ENCODE data around the gene PCGF5. TPM values are rescaled to one million over a fixed set of nuclear protein-coding genes. Genes with fewer than 3 reads are reported as not detected.
A peak's percentile ranks its signal among the peaks of the same experiment; 100 is the strongest.
"Not testable (repeated sequence)": the region's sequence is repeated elsewhere in the genome, so short reads cannot be mapped to it uniquely, and the experiment has no call there.

The PCGF5 gene
- total RNA-seq, 3 donors from 2014 or later = 65.0 to 76.1 (median 65.8) TPM

DNA sequence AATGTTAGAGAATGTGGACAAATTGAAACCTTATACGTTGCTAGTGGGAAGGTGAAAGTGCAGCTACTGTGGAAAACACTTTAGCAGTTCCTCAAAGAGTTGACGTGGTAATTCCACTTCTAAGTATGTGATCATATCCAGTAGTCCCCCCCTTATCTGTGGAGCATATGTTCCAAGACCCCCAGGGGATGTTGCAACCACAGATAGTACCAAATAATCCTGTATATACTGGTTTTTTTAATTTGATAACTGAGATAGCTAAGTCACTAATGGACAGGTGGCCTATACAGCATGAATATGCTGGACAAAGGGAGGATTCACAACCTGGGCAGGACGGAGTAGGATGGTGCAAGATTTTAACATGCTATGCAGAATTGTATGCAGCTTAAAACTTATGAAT is 36.8 kb downstream of the PCGF5 start:
- no peak overlapping the region for H3K4me3 ChIP-seq
- no peaks in the 10 kb centered on the region for H3K4me1 ChIP-seq (ENCODE audit: low read depth)
- H3K9me3 ChIP-seq = no peaks in the 10 kb centered on the region
- H3K36me3 ChIP-seq (ENCODE audit: low read depth) = no peaks in the 10 kb centered on the region
- no peak for TF ChIP-seq CTCF (IDR thresholded peaks at IDR 0.05)
- ATAC-seq = no peak
- intact Hi-C loops (cut with DNase I, micrococcal nuclease) = loop anchor here in 1 of 2 donors (10.0 kb wide), 1 partner anchor 343 kb away; no protein-coding TSS in a partner anchor
- DNase-seq = no peak

DNA sequence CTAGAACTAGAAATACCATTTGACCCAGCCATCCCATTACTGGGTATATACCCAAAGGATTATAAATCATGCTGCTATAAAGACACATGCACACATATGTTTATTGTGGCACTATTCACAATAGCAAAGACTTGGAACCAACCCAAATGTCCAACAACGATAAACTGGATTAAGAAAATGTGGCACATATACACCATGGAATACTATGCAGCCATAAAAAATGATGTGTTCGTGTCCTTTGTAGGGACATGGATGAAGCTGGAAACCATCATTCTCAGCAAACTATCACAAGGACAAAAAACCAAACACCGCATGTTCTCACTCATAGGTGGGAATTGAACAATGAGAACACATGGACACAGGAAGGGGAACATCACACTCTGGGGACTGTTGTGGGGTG is 40.0 kb downstream of the PCGF5 start:
- not testable (repeated sequence) for DNase-seq; H3K36me3 ChIP-seq (ENCODE audit: low read depth)

DNA sequence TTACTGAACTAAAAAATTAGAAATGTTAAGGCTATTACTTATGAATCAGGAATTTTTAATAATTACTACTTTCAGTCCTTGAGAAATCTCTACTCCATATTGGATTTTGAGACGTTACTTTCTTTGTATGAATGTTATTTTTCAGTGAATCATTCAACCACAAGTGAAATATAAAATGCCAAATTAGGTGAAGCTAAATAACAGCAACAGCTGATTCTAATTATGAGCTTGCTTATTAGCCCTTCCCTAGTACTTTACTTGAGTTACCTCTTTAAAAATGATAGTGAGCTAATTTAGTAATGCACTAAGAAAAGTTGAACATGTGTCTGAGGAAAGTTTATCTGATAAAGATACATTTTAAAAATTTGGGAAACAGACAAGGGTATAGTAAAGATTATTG is 51.4 kb downstream of the PCGF5 start:
- Histone ChIP-seq H3K4me3 (no peak overlapping the region), H3K36me3 (ENCODE audit: low read depth) (no peaks in the 10 kb centered on the region), H3K4me1 (ENCODE audit: low read depth) (no peaks in the 10 kb centered on the region), H3K9me3 (no peaks in the 10 kb centered on the region)
- DNase-seq (no peak), ATAC-seq (no peak)
- intact Hi-C loops (cut with DNase I, micrococcal nuclease) = no loop called here
- TF ChIP-seq CTCF (IDR thresholded peaks at IDR 0.05) = no peak

More for the DNA sequence above, 40.0 kb downstream of the PCGF5 start:
- H3K9me3 ChIP-seq; H3K4me3 ChIP-seq; ATAC-seq; H3K4me1 ChIP-seq (ENCODE audit: low read depth): not testable (repeated sequence)
- intact Hi-C loops (cut with DNase I, micrococcal nuclease) = loop anchor here in 1 of 2 donors (5.0 kb wide), 1 partner anchor 168 kb away; no protein-coding TSS in a partner anchor

GRCh38 chr10:91284486-91285090 is 64.1 kb downstream of the PCGF5 start:
- no peak for ATAC-seq
- no peak for TF ChIP-seq CTCF (IDR thresholded peaks at IDR 0.05)
- H3K36me3 ChIP-seq (ENCODE audit: low read depth) = no peaks in the 10 kb centered on the region
- DNase-seq = no peak
- H3K4me1 ChIP-seq (ENCODE audit: low read depth) = no peaks in the 10 kb centered on the region
- no peak overlapping the region for H3K4me3 ChIP-seq
- no peaks in the 10 kb centered on the region for H3K9me3 ChIP-seq
- intact Hi-C loops (cut with DNase I, micrococcal nuclease) = no loop called here

DNA sequence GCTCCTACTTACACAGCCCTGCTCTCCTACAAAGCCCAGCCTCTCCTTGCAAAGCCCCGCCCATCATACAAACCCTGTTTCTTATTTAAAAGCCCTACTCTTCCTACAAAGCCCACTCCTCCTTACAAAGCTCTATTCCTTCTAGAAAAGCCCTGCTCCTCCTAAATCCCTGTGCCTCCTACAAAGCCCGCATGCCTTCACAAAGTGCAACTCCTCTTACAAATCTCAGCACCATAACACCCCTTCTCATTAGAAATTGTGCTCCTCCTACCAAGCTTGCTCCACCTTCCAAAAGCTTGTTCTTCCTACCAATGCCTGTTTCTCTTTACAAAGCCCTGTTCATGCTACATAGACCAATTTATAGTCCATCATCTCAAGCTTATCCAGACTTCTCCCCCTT is 66.1 kb downstream of the PCGF5 start:
- no peak for DNase-seq
- no peak for TF ChIP-seq CTCF (IDR thresholded peaks at IDR 0.05)
- no peaks in the 10 kb centered on the region for H3K36me3 ChIP-seq (ENCODE audit: low read depth)
- intact Hi-C loops (cut with DNase I, micrococcal nuclease) = no loop called here
- ATAC-seq = no peak
- no peaks in the 10 kb centered on the region for H3K9me3 ChIP-seq
- no peak overlapping the region for H3K4me3 ChIP-seq
- H3K4me1 ChIP-seq (ENCODE audit: low read depth) = no peaks in the 10 kb centered on the region

GRCh38 chr10:91287276-91287675 is 66.8 kb downstream of the PCGF5 start:
- intact Hi-C loops (cut with DNase I, micrococcal nuclease) = no loop called here
- H3K36me3 ChIP-seq (ENCODE audit: low read depth) = no peaks in the 10 kb centered on the region
- no peaks in the 10 kb centered on the region for H3K4me1 ChIP-seq (ENCODE audit: low read depth)
- no peak overlapping the region for H3K4me3 ChIP-seq
- TF ChIP-seq CTCF (IDR thresholded peaks at IDR 0.05) = no peak
- no peak for DNase-seq
- H3K9me3 ChIP-seq = no peaks in the 10 kb centered on the region
- ATAC-seq = peak; percentile 21

All from mucosa of descending colon (tissue), 3 donors.